Subcutaneous adipose tissue (tissue), 4 donors: ENCODE data around the gene ZNF236. TPM values are rescaled to one million over a fixed set of nuclear protein-coding genes. Genes with fewer than 3 reads are reported as not detected.

Source experiments
- total RNA-seq, 4 donors: library from RNA; depleted of rRNA; stranded (reverse); fragments of >200 nt; gene quantifications; one replicate each; pipeline ENCODE4 v1.1.0, GENCODE V29; 2016
- TF ChIP-seq, protein P1 (sequence below): fragments of 450-650 bp; IDR thresholded peaks from one replicate; pipeline ENCODE4 v1.5.1; 2016; ENCODE audit warnings: low read depth, mild to moderate bottlenecking, control low read depth, antibody characterized with exemption, moderate library complexity

Gene ZNF236
- total RNA-seq, 4 donors from 2014 or later, result 11.4 to 15.5 (median 13.8) TPM

GRCh38 chr18:76960528-76961035, 138.2 kb downstream of the ZNF236 start:
- TF ChIP-seq, protein P1, sequence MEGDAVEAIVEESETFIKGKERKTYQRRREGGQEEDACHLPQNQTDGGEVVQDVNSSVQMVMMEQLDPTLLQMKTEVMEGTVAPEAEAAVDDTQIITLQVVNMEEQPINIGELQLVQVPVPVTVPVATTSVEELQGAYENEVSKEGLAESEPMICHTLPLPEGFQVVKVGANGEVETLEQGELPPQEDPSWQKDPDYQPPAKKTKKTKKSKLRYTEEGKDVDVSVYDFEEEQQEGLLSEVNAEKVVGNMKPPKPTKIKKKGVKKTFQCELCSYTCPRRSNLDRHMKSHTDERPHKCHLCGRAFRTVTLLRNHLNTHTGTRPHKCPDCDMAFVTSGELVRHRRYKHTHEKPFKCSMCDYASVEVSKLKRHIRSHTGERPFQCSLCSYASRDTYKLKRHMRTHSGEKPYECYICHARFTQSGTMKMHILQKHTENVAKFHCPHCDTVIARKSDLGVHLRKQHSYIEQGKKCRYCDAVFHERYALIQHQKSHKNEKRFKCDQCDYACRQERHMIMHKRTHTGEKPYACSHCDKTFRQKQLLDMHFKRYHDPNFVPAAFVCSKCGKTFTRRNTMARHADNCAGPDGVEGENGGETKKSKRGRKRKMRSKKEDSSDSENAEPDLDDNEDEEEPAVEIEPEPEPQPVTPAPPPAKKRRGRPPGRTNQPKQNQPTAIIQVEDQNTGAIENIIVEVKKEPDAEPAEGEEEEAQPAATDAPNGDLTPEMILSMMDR, result no peak

DNA sequence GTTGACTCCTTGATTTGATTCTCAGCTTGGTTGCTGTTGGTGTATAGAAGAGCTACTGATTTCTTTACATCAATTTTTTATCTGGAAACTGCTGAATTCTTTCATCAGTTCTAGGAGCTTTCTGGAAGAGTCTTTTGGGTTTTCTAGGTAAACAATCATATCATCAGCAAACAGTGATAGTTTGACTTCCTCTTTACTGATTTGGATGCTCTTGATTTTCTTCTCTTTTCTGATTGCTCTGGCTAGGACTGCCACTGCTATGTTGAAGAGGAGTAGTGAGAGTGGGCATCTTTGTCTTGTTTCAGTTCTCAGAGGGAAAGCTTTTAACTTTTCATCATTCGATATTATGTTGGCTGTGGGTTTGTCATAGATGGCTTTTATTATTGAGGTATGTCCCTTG, 140.5 kb downstream of the ZNF236 start:
- TF ChIP-seq, protein P1, result no peak

DNA sequence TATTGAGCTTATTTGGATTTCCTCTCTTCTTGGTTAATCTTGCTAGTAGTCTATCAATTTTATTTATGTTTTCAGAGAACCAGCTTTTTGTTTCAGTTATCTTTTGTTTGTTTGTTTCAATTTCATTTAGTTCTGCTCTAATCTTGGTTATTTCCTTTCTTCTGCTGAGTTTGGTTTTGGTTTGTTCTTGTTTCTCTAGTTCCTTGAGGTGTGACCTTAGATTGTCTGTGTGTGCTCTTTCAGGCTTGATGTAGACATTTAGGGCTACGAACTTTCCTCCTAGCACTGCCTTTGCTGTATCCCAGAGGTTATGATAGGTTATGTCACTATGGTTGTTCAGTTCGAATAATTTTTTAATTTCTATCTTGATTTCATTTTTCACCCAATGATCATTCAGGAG, 141.6 kb downstream of the ZNF236 start:
- TF ChIP-seq, protein P1, result no peak

DNA sequence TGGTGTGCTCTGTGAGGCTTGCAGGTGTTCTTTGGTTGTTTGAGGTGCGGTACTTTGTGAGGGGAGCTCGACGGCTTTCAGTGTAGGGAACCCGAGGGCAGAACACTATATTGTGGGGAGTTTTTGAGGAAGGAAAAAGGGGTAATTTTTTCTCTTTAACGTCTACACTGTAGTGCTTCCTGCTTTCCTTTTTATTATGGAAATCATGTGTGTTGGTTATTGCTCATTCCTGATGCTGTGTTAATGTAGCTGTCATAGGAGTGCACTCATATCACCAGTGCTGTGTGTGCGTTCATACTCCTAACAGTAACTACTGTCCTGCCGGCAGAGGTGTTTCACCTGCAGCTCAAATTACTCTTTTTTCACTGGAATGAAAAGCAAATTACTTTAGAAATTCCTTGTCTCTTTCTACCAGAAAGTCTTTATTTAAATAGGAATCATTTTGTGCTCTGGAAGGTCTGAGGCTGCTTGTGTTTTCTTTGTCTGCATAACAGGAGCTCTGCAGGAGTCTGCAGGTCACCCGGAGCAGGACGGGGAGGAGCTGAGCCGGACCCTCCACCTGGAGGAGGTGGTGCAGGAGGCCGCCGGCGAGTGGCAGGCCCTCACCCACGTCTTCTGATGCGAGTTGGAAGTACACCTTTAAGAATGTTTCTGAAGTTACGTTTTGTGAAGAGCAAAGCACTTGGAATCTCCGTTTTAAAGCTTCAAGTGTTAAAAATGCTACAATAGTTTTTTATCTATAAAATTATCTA, 145.5 kb downstream of the ZNF236 start:
- TF ChIP-seq, protein P1, result no peak

GRCh38 chr18:76970770-76971559, 148.6 kb downstream of the ZNF236 start:
- TF ChIP-seq, protein P1, result no peak

DNA sequence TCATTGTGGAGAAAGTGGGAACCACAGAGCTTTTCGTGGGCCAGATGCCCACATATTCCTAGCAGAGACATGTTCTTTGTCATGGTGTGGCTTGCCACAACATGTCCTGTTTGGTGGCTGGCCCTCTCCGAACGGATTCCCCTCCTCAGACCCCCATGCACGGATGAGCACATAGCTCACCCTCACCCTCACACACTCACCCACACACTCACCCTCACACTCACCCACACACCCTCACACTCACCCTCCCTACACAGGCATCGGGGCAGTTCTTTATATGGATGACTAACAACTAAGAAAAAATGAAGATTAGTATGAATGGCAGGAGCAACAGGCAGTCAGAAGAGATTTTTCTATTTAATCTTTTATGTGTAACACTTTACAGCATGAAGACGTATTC, 149.9 kb downstream of the ZNF236 start:
- TF ChIP-seq, protein P1, result no peak
